Vagina (tissue), 2 donors: ENCODE results near the gene ZNF469.
"Not testable (repeated sequence)": the region's sequence is repeated elsewhere in the genome, so short reads cannot be mapped to it uniquely, and the experiment has no call there.

Source experiments
- CTCF ChIP-seq, 3 experiments: fragments of 450-650 bp in 2 of 3; fragments of 200-600 bp in 1 of 3; sonication (generic) in 1 of 3; IDR thresholded peaks; one replicate each; pipeline ENCODE4 v1.5.1; 2017 to 2019; ENCODE audit warnings: antibody characterized with exemption in 3 of 3, mild to moderate bottlenecking in 2 of 3, moderate library complexity in 2 of 3
- POLR2A ChIP-seq, 2 donors: fragments of 450-650 bp; IDR thresholded peaks; one replicate each; pipeline ENCODE4 v1.6.1; 2017; ENCODE audit warnings: antibody characterized with exemption in 2 of 2, mild to moderate bottlenecking in 2 of 2, moderate library complexity in 2 of 2
- POLR2AphosphoS5 ChIP-seq, 2 donors: sonication (generic); formaldehyde crosslinking; IDR thresholded peaks; one replicate each; pipeline ENCODE4 v1.9.0; 2017; ENCODE audit warnings: antibody characterized with exemption in 2 of 2, mild to moderate bottlenecking in 2 of 2, low read depth in 1 of 2; ENCODE audit not compliant: insufficient read depth in 1 of 2

- not testable (repeated sequence) for TF ChIP-seq CTCF (IDR thresholded peaks at IDR 0.05); POLR2A (IDR thresholded peaks at IDR 0.05); POLR2AphosphoS5 (IDR thresholded peaks at IDR 0.05; ENCODE audit: insufficient read depth in 1 of 2, low read depth in 1 of 2)
Observed at GRCh38 chr16:88360401-88360800, 22.4 kb upstream of the ZNF469 start.
